Cerebellar nuclear complex (tissue), 1 donor: ENCODE measurements around the gene JAG2.

ENCODE experiments used
- DNase-seq, 2 experiments: peaks; one replicate each; lab custom pipeline; 2025; lab: John Stamatoyannopoulos, UW

Gene JAG2

DNA sequence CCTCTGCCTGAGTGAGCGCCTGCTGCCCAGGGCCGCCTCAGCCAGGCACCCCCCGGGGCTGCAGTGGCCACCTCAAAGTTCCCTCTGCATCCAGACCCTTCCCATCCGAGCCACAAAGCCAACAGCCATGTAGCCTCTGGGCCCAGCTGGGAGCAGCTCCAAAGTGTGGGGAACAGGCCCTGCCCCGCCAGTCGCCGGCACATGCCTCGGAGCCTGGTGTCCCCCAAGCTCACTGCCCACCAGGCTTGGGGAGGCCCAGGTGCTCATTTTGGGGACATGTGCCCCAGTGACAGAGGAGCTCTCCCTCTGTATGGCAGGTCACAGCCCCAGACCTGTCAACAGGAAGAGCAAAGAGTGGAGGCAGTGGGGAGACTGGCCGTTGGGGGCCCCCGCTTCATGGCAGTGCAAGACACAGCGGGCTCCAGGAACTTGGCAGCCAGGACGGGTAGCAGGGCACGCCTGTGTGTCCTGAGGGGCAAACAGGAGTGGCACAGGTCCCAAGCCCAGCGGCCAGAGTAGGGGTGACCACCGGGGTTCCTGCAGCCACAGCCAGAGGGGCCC is 29.9 kb downstream of the JAG2 start:
- no peak for DNase-seq

DNA sequence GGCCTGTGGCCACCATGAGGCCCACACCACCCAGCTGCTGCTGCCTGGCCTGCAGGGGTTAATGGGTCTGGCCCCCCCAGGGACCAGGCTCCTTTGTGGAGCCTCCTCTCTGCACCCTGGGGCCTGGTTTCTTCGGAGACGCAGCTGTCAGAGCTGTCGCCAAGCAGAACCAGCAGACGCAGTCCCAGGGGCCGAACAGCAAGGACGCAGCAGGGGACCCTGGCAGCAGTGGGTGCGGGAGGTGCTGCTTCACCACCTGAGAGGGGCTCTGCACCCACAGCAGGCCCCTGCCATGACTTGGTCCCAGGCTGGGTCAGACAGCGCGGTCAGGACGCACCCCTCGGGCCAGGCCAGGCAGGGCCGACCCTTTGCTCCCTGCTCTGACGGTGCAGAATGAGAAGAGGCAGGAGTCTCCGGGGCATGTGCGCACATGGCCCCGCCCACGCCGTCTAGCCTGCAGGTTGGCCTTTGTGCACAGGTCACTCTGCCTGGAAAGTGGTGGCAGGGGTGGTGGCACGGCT is 30.5 kb downstream of the JAG2 start:
- no peak for DNase-seq

DNA sequence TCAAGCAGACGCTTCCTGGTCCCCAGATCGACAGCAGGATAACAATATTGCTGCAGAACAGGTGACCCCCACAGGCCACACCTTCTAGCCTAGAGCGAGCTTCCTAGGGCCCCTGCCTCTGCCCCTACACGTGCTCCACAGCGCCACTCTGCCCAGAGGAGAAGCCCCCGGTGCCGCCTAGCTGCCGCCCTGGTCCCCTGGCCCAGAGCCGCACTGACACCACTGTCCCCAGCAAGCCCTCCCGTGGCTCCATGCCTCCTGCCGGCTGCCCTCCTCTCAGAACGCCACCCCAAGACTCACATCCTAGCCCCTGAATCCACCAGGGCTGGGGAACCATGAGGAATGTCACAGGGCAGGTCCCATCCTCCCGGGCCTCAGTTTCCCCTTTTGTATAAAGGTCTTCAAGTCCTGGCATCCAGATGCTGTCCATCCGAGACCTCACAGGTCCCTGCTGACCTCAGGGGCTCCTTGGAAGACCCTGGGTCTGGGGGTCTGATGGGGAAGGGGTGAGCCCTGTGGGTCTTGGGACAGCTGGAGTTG is 31.0 kb downstream of the JAG2 start:
- no peak for DNase-seq

DNA sequence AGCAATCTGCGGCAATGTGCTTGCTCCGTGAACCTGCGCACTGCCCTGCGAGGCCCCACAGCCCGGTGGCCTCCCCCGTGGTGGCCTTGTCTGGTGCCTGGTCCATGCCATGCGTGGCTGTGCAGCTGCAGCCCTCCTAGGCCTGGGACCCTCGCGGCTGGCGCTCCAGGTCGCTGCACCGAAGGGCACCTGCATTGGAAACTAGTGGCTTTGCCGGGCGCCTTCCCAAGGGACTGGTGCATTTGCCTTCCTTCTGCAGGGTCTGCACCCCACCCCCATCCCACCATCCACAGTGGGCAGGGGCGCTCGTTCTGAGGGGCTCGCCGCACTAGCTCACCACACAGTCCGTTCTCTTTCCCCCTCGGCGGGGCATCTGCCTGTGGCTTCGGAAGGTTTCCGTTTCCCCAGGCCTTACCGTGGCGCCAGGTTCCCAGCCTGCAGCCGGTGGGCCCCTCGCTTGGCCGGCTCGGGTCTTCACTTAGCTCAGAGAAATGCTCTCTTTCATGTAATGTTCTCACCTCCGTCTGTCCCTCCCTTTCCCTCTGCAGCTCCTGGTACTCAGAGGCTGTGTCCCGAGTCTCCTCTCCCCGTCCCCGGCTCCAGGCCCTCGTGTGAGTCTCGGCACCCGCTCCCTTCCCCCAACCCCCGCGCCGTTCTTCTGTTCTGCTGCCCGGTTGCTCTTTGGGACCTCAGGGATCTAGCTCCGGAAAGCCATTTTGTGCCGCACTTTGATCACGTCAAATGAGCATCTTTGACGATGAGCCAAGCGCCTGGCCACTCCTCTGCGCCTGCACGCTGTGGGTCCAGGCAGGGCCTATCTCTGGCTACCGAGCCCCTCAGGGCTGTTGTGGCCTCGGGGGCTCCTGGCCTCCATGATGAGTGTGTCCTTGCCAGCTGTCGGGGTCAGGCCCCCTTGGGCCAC is 31.9 kb downstream of the JAG2 start:
- no peak for DNase-seq

DNA sequence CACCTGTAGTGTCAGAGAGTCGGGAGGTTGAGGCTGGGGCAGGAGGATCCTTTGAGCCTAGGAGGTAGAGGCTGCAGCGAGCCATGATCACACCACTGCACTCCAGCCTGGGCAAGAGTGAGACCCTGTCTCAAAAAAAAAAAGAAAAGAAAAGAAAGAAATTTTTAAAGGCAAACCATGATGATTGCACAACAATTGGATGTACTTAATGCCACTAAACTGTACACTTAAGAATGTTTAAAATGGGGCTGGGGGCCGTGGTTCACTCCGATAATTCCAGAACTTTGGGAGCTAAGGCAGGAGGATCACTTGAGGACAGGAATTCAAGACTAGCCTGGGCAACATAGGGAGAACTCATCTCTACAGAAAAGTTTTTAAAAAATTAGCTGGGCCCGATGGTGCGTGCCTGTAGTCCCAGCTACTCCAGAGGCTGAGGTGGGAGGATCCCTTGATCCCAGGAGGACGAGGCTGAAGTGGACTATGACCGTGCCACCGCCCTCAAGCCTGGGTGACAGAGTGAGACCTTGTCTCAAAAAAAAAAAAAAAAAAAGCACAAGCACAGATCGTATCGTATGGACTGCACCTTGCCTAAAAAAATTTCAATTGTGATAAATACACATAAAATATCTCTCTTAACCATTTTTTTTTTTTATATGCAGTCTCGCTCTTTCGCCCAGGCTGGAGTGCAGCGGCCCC is 32.7 kb downstream of the JAG2 start:
- no peak for DNase-seq

DNA sequence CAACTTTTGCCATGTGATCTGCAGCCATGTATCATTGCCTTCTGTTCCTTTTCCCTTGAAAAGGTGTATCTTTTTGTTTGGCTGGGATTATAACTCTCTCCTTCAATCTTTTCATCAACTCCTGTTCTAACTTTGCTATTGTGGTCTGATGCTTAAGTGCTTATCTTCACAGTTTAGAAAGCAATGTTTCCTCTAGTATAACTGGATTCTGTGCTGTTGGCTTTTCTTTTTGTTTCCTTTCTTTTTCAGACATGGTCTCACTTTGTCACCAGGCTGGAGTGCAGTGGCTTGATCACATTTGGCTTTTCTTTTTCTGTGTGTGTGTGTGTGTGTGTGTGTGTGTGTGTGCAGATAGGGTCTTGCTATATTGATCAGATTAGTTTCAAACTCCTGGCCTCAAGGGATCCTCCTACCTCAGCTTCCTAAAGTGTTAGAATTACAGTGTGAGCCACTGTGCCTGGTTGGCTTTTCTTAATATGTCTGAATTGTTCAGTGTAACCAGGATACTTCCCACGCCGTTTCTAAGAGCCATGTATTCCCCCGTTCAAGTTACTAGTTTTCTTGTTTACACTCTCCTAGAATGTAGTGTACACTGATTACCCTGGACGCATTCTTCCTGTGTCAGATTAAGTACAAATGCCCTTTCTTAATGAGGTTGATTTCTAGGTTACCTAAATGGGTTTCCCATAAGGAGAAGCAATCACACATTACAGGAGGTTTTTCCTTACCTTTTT is 35.5 kb downstream of the JAG2 start:
- no peak for DNase-seq

DNA sequence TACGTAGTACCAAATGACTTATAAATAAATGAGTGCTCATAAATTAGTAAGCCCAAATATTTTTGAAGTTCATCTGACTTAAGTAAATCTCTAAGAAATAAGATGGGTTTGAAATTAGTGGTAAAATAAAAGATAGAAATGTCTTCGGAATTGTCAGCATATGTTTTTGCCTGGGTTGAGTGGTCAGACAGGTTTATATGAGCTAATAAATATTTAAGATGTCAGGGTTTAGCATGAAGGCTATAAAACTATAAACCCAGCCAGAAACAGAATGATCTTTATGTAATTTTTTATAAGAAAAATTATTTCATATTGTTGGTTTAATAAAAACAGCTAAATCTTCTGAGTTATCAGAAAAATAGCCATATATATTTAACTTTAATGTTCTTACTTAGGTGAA is 37.3 kb downstream of the JAG2 start:
- no peak for DNase-seq

DNA sequence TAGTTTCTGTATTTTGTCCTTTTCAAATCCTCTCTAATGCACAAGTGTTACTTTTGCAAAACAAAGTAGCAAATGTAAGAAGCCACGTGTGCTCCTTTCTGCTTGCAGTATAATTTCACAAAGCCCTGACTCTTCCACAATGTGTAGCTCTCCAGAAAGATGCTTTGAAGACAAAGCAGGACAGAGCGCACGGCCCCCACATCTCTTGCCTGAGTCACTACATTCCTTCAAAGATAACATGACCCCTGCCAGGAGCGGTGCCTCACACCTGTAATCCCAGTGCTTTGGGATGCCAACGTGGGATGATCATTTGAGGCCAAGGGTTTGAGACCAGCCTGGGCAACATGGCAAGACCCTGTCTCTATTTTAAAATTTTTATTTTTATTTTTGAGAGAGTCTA is 40.5 kb downstream of the JAG2 start:
- DNase-seq, result no peak

DNA sequence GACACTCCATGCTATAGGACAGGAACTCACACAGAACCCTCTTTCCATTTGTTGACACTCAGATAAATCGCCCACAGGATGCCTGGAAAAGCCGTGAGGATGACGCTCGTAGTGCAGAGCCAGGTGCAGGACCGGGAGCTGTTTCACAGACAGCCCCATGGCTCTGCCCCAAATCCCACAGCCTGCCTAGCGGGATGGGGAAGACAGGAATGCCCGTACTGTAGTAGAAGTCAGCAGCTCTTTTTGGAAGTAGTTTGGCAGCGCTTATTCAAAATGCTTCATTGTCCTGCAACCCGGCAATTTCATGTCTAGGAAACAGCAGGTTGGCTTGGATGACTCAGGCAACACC is 41.6 kb downstream of the JAG2 start:
- no peak for DNase-seq

DNA sequence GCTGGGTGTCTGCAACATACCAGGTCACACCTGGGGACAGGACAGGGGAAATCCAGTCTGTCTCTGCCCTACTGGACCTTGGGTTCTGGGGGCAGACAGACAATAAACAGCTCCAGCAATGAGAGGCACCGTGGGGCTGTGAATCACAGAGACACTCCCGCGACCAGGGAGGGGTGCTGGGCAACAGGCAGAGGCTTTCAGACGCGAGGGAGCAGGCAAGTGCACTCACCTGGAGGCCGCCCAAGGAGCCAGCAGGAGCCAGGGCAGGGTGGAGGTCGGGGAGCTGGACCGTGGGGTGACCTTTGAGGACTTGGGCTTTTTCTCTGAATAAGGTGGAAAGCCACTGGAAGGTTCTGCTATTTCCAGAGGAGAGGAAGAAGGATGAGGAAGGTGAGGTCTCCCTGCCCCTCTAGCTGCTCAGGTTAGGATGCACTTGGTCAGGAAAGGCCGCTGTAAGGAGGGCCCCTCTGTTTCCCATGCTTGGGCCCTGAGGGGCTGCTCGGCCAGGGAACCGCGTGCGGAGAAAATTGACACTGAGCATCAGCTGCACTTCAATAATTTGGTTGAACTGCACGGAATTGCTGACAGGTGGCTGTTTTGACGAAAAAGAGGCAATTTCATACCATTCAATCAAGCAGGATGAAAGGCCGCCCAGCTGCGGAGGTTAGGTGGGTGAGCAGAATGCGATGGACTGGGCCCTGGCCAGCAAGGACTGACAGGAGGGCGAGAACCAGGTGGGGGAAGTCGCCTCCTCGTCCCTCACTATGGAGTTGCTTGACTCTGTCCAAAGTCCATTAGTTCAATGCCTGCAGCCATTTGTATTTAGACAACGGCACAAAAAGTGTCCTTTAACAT is 42.2 kb downstream of the JAG2 start:
- no peak for DNase-seq

DNA sequence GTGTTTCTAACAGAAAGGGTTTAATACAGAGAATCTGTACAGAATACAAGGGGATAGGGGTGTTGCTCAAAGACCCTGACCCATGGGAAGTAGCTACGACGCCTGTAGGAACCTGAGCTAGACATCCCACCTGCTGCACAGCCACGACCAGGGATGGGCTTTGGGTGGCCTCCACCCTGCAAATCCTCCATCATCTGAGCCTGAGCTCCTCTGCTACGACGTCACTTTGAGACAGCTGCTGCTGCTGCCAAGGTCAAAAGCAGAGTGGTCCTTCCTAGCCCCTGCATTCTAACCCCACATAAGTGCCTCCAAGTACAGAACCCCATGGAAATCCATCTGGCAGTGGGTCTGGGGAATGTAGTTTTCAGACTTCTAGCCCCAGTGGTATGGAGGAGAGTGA is 43.8 kb downstream of the JAG2 start:
- no peak for DNase-seq

DNA sequence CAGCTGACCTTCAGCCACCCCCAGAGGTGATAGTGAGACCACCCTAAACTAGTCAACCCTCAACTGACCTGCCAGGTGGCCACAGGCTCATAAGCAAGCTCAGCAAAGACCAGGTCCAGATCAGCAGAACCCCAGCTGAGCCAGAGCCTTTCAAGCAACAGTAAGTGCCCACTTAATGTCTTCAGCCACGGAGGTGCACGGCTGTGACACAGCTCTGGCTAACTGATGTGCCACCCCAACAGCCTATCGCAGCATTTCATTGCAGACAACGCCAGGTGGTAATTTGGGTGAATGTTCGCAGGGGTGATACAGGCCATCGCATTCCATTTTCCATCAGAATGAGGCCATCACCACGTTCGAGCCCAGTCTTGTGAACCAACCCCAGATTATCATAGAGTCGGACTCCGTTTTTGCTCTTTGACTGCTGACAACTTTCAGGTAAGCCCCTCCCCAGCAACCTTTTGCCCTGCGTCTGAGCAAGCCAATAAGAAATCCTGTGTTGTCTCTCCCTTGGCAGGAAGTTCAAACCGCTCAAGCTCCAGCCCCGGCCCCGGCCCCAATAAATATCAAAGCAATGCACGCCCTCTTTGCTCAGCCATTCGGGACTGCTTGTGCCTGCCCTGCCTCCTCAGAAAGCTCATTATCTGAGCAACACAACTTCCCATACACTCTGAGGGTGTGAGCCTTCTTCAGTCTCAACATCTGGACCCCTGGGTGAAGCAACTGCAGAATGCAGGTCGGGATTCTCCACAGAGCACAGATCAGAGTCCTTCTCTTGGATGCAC is 44.4 kb downstream of the JAG2 start:
- no peak for DNase-seq

DNA sequence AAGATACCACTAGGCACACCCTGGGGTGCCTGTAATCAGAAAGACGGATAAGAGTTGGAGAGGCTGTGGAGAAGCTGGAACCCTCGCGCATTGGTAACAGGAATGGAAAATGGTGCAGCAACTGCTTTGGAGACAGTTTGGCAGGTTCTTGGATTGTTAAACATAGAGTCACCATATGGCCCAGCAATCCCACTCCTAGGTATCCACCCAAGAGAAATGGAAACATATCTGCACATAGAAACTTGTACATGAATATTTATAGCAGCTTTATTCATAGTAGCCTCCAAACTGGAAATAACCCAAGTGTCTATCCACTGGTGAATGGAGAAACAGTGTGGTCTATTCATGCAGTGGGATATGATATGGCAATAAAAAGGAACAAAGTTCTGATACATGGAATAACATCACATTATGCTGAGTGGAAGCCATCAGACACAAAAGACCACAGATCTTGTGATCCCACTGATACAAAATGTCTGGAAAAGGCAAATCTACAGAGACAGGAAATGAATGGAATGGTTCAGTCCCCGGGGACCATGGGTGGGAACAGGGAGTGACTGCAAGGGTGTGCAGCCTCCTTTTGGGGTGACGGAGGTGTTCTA is 45.4 kb downstream of the JAG2 start:
- no peak for DNase-seq

DNA sequence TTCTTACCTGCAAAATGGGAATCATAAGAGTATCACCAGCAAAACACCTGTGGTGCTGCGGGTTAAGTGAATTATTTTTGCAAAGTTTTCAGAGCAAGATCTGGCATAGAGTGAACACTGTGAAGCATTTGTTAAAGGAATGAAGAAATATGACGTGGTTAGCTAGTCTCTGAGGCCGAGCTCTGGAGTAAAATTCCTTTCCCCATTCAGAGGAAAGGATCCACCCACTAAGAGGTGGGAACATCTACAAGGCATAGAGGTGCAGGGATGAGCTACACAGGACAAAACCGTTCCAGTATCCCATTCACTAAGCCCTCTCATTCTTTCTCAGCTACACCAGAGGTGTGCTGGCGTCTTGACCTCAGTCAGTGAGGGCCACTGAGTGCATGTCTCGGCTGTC is 48.5 kb downstream of the JAG2 start:
- DNase-seq, result no peak

DNA sequence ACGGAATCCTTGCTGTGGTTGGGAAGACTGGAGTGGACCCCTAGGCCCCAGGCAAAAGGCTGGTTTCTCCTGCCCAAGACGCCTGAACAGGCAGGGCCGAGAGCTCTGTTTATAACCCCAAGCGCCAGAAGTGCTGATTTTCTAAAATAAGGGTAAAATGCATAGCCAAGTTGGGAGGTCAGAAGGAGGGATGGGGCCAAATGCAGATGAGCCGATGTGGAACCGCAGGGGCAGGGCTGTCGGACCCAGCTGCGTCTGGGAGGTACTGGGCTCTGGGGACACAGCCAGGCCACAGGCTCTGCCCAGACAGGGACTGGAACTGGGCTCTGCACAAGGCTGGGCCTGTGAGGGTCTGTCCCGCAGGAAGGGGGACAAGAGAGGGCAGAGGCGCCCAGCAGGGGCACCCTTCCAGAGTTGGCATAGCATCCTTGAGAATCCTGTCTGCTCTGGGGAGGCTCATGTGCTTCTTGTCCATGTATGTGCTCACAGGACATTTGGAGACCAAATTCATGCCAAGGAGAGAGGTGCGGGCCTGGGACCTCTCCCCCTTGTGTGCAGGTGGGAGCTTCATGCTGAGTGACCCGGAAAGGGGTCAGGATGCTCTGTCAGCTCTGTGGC is 49.1 kb downstream of the JAG2 start:
- DNase-seq, result no peak

DNA sequence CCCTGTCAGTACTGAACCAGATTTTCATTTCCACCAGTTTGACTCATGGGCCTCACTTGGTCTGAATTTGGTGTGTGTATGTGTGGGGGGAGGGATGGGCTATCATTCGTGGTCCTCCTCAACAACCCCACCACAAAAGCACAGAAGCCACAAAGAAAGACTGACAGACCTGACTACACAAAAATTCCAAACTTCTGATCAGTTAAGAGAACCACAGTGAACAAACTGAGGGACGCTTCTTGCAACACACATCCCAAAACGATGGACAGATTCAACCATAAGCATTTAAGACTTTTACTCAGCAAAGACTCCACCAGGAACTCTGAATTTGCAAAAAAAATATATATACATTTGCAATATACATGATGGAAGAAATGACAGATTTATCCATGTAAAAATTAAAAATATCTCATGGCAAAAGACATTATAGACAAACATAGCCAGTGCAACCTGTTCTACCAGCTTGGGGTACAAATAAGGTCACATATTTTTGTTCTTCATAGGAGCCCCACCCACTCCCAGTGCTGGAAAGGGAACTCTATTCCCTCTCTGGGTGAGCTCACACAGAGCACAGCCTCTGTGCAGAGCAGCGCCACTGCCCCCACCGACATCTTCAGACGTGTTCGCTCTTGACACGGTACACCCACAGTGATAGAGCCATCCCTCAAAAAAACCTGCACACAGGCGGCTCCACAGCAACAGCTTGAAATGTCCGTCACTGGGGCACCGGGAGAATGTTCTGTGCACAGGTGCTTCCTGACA is 49.7 kb downstream of the JAG2 start:
- DNase-seq, result no peak

DNA sequence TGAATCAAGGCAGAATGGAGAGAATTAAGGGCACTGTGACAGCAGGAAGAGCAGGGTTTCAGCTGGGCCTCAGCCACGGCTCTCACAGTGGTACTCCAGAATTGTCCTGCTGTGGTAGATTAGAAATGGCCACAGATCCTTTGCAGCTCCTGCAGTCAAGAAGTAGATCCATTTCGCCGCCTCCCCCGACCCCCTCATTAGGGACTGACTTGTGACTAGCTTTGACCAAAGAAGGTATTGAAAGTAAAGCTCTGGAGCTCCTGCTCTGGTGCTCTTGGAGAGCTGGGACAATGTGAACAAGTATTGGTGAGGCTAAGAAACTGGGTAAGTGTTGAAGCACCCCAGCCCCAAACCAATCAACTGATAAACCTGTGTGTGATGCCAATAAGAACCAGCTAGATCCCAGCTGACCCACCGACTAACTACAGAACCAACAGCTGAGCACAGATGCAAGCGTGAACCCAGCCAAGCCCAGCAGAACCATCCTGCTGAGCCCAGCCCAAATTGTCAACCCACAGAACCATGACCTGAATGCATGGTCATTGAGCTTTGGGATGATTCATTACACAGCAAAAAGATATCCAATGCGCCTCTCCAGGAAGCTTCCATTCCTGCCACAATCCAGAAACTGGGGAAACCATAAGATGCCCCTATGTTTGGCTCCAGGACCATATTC is 50.7 kb downstream of the JAG2 start:
- DNase-seq, result no peak

DNA sequence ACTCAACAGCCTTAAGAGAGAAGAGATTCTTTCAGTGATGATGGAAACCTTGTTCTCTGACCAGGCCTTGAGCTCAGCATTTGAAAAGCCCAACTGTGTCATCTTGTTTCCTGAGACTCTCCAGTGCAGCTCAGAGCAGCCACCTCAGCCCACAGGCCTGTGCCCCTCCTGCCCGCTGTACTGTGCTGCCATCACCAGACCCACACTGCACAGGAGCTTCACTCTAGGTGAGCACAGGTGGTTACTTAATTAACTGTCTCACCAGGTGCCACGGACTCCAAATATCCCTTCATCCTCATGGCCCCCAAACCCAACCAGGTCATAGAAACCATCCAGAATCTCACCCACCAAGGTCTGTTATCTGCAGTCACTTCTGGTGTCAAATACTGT is 51.3 kb downstream of the JAG2 start:
- DNase-seq, result no peak
